Stimulated activated CD8-positive, alpha-beta memory T cell treated with anti-CD3 and anti-CD28 coated beads, Interleukin-4, amount 100 ng/mL, for 1 hour (primary cell): Measurements from ENCODE around the gene PCID2.
A peak's percentile ranks its signal among the peaks of the same experiment; 100 is the strongest.

Experiments used
- DNase-seq, 2 donors: peaks; one replicate each; pipeline ENCODE4 v3.0.0-alpha.2; 2020; ENCODE audit warnings: low read depth in 2 of 2, low spot score in 1 of 2

The PCID2 gene

DNA sequence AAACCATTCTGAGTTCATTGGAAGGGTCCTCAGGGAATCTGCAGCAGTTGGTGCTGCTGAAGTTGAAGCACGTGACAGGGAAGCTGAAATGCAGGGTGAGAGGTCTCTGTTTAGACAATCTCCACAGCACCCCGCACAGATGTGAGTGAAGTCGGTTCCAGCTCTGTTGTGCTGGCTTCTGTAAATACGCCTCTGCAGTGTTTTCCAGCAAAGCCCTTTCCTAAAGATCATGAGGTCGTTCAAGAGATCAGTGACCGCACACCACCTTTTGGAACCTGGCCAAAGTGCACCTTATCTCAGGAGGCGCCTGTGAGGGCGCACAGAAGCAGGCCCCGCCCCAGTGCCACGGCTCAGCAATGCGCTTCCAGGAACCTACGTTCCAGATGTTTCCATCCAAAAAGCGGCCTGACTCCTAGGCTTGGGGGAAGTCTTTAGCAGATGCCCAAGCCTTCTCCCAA, 11.7 kb upstream of the PCID2 start:
- no peak for DNase-seq

DNA sequence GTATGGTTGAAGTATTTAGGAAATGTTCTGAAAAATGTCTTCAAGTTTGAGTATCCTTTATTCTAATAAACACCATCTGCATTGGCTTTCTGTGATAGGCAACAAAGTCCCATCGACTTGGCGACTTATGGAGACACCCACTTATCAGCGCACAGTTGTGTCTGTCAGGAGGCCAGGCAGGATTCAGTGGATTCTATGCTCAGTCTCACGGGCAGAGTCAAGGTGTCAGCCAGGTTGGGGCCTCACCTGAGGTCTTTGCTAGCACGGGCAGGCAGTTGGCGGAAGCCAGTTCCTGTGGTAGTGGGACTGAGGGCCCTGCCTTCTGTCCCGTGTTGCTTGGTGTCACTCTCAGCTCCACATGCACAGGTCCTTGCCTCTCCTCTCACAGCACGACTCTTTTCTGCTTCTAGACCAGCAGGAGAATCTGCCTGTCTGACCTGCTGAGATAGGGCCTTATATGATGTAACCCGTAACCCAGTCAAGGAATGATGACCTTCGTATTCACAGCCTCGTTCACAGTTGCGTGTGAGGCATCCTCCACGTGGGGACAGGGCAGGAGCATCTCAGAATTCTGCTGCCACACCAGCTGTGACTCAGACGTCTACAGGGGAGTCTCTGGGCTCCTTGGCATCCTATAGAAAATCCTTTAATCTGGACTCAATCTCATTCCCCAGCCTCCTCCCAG, 10.9 kb upstream of the PCID2 start:
- DNase-seq = no peak

DNA sequence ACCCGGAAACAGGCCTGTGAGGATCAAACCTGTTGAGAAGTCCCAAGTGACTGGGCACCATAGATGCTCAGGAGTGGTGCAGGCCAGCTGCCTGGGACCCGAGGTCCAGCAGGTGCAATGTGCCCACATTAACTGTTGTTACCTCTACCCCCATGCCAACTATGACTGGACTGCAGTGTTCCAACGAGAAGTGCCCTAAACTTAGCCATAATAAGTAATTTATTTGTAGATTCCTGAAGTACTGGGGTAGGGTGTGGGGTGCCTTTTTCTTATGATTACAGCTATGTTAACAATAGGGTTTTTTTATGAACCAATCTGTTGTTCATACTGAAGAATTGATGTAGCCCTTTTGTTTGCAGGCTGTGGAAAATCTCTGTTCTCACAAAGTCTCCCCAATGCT, 10.1 kb upstream of the PCID2 start:
- DNase-seq = no peak

DNA sequence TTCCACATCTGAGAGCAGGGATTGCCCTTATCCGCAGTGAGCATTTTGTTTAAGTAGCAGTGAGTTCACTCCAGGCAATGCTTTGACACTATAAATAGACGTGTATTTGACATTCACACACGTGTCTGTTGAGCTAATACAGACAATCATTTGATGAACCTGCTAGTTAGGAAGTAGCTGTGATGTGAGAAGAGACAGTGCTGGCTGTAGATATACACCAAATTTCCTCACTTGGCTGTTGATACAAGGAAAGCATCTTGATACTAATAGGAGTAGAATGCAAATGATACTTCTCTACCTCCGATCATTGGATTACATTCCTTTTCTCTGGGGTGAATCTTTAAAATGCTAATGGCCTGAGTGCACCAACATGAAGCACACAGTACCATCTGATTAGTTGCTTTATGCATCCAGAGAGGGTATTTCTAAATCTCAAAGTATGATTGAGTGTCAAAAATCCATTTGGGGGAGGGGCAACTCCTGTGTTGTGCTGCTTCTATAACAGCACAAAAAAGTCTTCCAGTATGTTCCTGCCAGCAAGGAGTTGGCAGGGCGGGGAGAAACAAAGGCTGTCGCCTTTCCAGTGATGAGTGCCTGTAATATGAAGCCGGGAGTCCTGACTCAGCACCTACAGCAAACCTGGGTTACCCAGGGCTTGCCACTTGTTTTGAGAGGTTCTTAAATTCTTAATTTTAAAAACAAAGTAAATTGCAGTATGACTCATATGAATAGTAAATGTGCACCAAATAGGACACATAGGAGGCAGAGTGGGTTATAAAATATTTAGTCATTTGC, 8.0 kb upstream of the PCID2 start:
- DNase-seq = no peak

DNA sequence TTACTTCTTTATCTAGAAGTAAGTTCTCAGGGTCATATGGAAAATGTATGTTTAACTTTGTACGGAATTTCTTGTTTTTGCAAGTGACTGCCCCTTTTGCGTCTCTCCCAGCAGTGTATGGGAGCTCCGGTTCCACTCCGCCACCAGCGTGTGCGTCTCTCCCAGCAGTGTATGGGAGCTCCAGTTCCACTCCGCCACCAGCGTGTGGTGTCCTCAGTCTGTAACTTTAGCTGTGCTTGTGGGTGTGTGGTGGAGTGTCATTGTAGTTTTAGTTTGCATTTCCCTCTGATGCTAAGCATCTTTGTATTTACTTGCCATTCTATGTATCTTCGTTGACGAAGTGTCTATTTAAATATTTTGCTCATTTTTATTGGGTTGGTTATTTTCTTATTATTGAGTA, 3.3 kb upstream of the PCID2 start:
- DNase-seq = no peak

DNA sequence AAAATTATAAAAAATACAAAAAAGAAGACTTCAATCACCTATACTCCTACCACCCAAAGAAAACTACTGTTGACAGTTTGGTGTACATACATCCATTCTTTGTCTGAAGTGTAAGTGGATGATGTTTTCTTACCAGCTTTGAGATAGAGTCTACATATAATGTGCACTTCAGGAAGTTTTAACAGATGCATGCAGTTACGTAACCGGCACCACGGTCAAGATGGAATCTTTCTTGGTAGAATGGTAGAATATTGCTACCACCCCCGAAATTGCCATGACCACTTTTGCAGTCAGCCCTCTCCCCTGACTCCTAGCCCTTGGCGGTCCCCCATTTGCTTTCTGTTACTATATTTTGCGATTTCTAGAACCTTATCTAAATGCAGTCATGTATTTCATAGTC, 2.4 kb upstream of the PCID2 start:
- DNase-seq = no peak

DNA sequence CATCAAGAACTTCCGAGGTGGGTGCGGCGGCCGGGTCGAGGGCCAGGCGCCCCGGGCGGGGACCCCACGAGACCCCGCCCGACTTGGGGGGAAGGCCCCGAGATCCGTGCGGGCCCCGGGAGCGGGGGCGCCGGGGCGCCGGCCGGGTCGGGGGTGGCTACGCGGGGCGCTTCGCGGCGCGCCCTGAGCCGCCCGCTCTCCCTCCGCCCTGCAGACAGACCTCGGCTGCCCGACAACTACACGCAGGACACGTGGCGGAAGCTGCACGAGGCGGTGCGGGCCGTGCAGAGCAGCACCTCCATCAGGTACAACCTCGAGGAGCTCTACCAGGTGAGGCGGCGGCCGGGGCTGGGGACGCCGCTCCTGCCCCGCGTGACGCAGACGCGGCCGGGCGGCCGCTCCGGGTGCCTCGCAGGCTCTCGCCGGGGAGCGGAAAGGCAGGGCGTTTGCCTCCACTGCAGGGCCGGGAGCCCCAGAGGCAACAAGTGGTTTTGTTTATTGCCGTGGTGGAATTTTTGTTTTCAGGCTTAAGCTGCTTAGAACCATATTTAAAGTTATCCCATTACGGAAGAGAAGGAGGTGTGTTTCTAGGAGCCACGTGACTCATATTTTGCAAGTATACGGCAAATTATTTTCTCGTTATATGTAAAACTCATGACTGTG, 1.4 kb upstream of the PCID2 start:
- DNase-seq = peak in 1 of 2 donors; percentile 43

DNA sequence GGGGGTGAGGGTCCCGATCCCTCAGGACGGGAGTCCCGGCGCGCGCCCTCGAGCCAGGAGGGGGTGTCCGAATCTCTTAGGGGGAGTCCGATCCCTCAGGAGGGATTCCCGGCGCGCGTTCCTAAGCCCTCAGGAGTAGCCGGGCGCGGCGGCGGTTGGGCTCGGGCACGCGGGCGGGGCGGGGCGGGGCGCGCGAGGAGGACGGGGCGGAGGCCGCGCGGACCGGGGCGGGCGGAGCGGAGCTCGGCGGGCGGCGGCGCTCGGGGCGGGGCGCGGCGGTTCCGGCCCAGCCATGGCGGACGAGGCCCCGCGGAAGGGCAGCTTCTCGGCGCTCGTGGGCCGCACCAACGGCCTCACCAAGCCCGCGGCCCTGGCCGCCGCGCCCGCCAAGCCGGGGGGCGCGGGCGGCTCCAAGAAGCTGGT, 878 bp upstream of the PCID2 start, which contains the start of gene CUL4A:
CUL4A (plus strand) TSS at position 278 of the 423 bp plus-strand sequence; CDS start at position 293, 15 bp downstream.
- DNase-seq = peak in 1 of 2 donors; percentile 39

DNA sequence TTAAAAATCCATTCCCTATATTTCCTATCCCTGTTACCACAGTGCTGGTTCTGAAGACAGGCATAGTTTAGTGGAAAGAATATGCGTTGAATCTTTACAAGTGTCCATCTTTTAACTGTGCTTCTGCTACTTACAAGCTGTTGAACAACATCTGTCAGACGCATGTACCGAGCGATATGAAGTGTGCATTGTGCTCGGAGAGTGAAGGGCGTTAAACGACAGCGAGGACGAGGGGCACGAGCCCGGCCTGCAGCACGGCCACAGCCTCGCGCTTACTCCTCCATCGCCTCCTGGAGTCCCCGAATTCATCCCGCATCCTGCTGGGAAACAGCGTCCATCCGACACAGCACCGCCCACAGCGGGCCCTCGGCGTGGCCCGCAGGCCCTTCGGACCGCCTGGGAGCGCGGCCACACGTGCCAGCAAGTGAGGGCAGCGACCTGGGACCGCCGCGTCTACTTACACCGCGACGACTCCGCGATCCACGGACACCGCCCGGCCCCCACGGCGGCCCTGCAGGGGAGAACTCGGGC, 514 bp downstream of the PCID2 start:
- no peak for DNase-seq

DNA sequence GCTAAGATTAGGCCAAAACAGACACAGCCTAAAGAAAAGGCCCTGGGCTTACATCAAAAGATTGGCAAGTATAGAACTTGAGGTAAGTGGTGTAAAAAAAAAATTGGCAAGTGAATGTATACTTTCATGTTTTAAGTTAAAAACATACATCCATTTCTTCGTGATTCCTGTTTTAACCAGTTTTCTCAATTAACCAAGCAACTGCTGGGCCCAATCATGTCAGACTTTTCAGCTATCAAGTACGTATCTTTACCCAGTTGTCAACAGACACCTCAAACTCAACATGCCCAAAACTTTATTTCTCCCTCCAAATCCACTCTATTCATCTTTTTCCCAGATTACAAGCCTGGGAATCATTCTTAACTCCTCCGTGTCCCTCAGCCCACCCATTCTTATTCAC, 1.0 kb downstream of the PCID2 start:
- DNase-seq = no peak

DNA sequence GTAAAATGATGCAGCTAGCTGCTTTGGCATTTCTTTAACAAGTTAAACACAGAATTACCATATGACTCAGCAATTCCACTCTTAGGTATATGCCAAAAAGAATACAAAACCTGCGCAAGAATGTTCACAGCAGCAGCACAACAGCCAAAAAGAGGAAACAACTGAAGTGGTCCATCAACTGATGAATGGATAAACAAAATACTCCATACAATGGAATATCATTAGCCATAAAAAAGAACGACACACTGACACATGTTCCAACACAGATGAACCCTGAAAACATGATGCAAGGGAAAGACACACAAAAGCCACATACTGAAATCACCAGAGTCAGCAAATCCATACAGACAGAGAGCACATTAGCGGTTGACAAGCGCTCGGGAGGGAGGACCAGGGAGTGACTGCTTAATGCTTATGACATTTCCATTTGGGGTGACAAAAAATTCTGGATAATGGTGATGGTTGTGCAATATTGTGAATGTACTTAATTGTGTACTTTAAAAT, 3.0 kb downstream of the PCID2 start:
- DNase-seq = no peak

DNA sequence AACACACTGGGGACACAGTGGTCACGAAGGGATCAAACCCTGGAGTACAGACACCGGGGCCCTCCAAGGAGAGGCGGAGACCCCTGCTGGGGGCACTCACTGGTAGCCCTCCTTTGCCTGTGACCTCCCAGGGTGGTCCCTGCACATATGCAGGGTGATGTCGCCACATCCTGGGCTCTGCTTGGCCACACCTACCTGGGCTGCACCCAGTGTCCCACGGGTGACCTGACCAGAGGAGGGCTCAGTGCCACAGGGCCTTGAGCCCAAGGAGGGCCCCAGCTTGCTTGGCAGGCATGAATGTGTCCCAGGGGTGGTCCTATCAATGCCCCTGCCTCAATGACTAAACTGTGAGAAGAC, 4.1 kb downstream of the PCID2 start:
- no peak for DNase-seq

DNA sequence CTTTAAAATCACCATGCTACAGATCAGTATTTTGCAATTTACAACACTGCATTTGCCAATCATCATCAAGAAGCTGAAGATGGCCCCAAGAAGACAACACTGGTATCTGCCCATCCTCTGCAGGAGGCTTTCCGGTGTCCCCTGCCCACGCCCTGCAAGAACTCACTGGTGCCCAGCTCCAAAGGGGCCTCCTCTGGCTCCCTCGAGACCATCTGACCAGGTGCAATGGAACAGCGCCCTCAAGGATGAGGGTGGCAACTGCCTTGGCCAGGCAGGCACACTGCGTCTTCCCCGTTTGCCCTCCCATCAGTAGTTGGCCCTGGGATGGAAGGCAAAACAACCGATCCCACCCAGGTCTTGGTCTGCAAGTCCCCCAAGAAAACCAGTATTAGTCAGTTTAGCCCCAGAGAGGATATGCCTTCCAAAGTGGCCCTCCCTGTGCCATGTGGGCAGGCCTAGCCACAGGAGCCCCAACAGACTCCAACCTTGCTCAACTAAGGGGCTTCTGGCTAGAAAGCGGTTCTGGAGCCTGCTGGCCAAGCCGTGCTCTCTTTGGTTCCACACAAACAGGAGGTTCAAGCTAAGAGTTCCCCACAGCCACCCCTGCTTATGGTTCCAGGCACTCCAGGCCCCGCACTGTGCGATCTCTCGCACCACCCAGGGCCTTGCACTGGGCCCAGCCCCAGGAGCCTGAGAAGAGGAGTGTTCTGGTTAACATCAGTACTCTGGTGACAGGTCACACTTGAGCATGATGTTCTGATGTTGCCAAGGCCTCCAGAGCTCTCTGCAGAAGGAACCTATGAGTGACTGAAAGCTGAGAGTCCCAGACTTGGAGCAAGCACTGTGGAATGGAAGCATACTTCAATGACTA, 4.7 kb downstream of the PCID2 start:
- DNase-seq = no peak

DNA sequence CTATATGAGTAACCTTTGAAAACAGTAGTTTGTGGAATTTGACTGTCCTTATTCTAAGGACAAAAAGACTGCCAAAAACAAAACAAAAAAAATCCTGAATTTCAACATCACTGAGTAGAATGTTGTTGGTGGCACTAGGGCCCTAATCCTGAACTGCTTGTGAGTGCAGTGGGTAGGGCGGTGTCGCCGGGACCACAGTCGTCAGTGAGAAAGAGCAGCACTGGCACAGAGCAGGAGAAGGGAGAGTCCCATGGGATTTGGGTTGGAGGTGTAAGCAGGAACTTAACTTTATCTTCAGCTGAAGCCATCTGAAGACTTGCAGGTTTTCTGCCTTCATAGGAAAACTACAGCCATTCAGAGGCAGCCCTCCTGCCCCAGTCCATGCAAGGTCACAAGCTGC, 5.6 kb downstream of the PCID2 start:
- no peak for DNase-seq

DNA sequence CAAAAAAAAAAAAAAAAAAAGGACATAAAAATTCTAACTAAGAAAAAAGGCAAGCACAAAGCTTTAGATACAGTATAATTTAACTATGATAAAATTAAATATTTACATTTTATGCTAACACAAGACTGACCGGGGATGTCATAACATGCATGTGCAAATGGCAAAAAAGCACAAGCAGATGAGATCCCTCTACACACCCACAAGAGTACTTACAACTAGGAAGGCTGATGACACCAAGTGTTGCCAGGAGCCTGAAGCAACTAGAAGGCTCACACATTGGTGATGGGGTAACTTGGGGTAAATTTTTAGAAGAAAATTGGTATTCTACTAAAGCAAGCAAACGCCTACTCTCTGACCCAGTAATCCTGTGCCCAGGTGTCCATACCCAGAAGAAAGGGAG, 6.7 kb downstream of the PCID2 start:
- no peak for DNase-seq

DNA sequence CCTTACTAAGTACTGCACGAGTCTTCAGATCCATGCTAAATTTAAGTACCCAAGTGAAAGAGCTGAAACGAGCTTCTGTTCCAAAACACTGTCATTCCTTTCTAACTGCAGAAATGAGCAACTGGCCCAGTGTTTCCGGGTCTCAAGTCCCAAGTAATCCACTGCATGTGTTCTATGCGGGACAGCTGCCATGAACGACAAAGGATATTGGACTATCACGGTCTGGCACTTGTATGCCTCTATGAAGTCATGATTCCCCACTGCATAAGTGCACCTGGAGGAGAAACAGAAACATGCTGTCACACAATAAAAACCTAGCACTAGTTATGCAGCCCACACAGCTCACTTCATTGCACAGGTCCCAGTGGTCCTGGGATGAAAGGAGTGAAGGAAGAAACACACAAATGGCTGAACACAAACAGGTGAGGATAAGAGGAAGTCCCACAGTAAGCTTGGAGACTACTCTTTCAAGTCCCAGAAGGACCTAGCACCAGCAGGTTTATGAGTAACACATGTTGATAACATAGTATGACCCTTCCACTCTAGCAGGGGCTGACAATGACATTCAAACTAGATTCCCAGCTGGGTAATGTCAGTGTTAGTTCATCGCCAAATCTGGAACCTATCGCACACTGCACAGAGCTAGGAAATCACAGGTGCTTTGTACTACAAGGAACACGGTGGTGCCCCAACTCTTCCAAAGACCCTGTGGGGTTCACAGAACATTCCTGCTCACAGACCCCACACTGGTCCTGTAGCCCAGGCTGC, 11.3 kb downstream of the PCID2 start:
- DNase-seq = no peak

DNA sequence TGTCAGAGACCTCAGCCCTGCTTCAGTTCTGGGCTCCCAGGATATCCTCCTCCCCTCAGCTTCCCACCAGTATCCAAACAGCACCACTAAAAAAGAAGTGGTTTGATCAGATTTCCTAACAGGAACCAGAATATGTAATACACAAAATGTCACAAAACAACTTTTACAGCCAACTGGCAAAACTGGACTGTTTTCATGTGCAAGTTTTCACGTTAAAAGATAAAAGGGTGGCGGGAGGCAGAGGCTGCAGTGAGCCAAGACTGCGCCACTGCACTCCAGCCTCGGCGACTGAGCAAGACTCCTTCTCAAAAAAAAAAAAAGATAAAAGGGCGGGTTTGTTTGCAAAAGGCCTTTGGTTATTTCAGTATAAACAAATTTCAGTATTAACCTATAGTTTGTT, 13.1 kb downstream of the PCID2 start:
- DNase-seq = no peak

DNA sequence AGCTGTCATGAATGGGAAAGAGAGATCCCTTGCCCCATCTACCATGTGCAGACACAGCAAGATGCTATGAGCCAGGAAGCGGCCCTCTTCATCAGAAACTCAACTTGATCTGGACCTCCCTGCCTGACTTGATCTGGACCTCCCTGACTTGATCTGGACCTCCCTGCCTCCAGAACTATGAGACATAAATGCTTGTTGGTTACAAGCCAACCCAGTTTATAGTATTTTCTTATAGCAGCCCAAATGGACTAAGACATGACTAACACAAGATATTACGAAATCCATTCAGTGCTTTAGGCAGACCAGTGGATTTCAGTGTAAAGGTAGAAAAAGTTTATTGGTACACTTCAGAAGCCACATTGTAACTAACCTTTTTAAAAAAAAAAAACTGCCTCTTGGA, 15.6 kb downstream of the PCID2 start:
- DNase-seq = no peak

DNA sequence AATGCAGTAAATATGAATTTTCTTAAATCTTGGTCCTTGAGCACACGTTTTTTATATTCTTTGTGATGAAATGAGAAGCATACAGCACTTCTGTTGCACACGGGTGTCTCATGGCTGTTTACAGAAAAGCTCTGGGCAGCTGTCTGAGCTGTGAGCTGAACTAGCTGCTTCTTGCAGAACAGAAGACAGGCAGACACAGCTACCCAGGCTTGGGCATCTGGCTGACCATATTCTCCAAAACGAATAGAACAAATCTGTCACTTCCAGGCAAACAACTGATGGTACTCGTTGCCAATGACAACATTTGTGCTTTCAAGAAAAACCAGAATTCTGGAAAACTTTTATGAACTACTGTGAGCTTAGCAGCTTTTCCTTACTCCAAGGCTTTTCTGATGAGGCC, 16.2 kb downstream of the PCID2 start:
- no peak for DNase-seq

DNA sequence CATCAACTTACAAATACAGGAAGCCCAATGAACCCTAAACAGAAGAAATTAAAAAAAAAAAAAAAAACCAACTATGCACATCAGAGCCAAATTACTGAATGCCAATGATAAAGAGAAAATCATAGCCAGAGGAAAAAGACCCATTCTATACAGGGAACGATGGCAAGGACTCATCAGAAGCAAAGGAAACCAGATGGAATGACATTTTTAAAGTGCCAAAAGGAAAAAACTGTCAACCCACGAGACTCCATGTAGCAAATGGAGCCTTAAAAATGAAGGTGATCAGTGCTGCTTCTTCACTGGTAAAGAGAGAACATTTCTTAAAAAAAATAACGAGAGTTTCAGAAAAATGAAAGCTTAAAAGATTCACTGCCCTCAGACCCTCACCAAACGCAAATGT, 18.3 kb downstream of the PCID2 start:
- DNase-seq = no peak
